Progenitor cell of endocrine pancreas (in vitro differentiated cells): Measurements from ENCODE around the gene CYFIP2. TPM values are rescaled to one million over a fixed set of nuclear protein-coding genes. Genes with fewer than 3 reads are reported as not detected.

Experiments
- DNase-seq: peaks from one replicate; pipeline ENCODE4 v3.0.0; 2021; ENCODE audit warnings: low spot score; ENCODE audit not compliant: unreplicated experiment
- H3K27ac Mint-ChIP-seq: 2 replicates; pipeline ENCODE4 v1.8.0; 2021; ENCODE audit warnings: mild to moderate bottlenecking, moderate library complexity, mixed read lengths
- H3K27me3 Mint-ChIP-seq: 2 replicates; pipeline ENCODE4 v1.8.0; 2021; ENCODE audit warnings: mixed read lengths
- H3K36me3 Mint-ChIP-seq: 2 replicates; pipeline ENCODE4 v1.8.0; 2022; ENCODE audit warnings: mixed read lengths; ENCODE audit not compliant: insufficient read depth
- H3K4me1 Mint-ChIP-seq: 2 replicates; pipeline ENCODE4 v1.8.0; 2021; ENCODE audit warnings: low read depth, mixed read lengths
- H3K4me3 Mint-ChIP-seq: 2 replicates; pipeline ENCODE4 v1.8.0; 2021; ENCODE audit warnings: low read depth, mild to moderate bottlenecking, moderate library complexity, mixed read lengths
- H3K9me3 Mint-ChIP-seq: 2 replicates; pipeline ENCODE4 v1.8.0; 2021; ENCODE audit warnings: low read depth, mixed read lengths
- CTCF ChIP-seq: fragments of 200-600 bp; sonication (generic); IDR thresholded peaks from one replicate; pipeline ENCODE4 v1.5.0; 2021; ENCODE audit warnings: antibody characterized with exemption, mild to moderate bottlenecking; ENCODE audit not compliant: unreplicated experiment
- total RNA-seq: library from RNA; stranded (reverse); gene quantifications from 2 replicates; pipeline ENCODE4 v1.2.1, GENCODE V29; 2021

Gene CYFIP2
- total RNA-seq, 1 donor from 2014 or later, result 85.1 TPM

GRCh38 chr5:157354800-157355199 lies 88.9 kb downstream of the CYFIP2 start:
- no peak overlapping the region for H3K4me3 Mint-ChIP-seq
- H3K9me3 Mint-ChIP-seq, result peaks cover 8% of the 10 kb centered on the region
- peak; percentile 48 for TF ChIP-seq CTCF
- H3K4me1 Mint-ChIP-seq, result peaks cover 1% of the 10 kb centered on the region
- no peaks in the 10 kb centered on the region for H3K27me3 Mint-ChIP-seq
- H3K36me3 Mint-ChIP-seq, result peaks cover 20% of the 10 kb centered on the region
- H3K27ac Mint-ChIP-seq, result no peak overlapping the region
- DNase-seq, result no peak

- Mint-ChIP-seq H3K27me3 (no peaks in the 10 kb centered on the region), H3K9me3 (no peaks in the 10 kb centered on the region), H3K27ac (no peak overlapping the region), H3K4me3 (no peak overlapping the region), H3K4me1 (peaks cover 1% of the 10 kb centered on the region), H3K36me3 (peaks cover 10% of the 10 kb centered on the region)
- no peak for DNase-seq
- TF ChIP-seq CTCF, result no peak
These were observed 90.7 kb downstream of the CYFIP2 start for GRCh38 chr5:157356576-157356975.

GRCh38 chr5:157357823-157358222 lies 91.9 kb downstream of the CYFIP2 start:
- no peak overlapping the region for H3K27ac Mint-ChIP-seq
- DNase-seq, result no peak
- H3K36me3 Mint-ChIP-seq, result peaks cover 11% of the 10 kb centered on the region
- TF ChIP-seq CTCF, result no peak
- no peak overlapping the region for H3K4me3 Mint-ChIP-seq
- H3K9me3 Mint-ChIP-seq, result no peaks in the 10 kb centered on the region
- H3K27me3 Mint-ChIP-seq, result no peaks in the 10 kb centered on the region
- H3K4me1 Mint-ChIP-seq, result peaks cover 1% of the 10 kb centered on the region

- peaks cover 3% of the 10 kb centered on the region for H3K4me1 Mint-ChIP-seq
- H3K27me3 Mint-ChIP-seq, result no peaks in the 10 kb centered on the region
- DNase-seq, result no peak
- H3K4me3 Mint-ChIP-seq, result no peak overlapping the region
- peaks cover 11% of the 10 kb centered on the region for H3K36me3 Mint-ChIP-seq
- H3K9me3 Mint-ChIP-seq, result no peaks in the 10 kb centered on the region
- TF ChIP-seq CTCF, result no peak
- H3K27ac Mint-ChIP-seq, result no peak overlapping the region
These were observed 92.9 kb downstream of the CYFIP2 start for GRCh38 chr5:157358871-157359270.

- H3K27me3 Mint-ChIP-seq, result no peaks in the 10 kb centered on the region
- H3K27ac Mint-ChIP-seq, result no peak overlapping the region
These were observed 93.6 kb downstream of the CYFIP2 start for GRCh38 chr5:157359356-157360055.

More at GRCh38 chr5:157359356-157360055, 93.6 kb downstream of the CYFIP2 start:
- H3K9me3 Mint-ChIP-seq, result no peaks in the 10 kb centered on the region
- H3K4me1 Mint-ChIP-seq, result peaks cover 3% of the 10 kb centered on the region
- H3K36me3 Mint-ChIP-seq, result peaks cover 11% of the 10 kb centered on the region
- DNase-seq, result no peak
- no peak overlapping the region for H3K4me3 Mint-ChIP-seq
- TF ChIP-seq CTCF, result no peak
